CD4-positive, alpha-beta T cell (primary cell): ENCODE data around the gene KHDC1. TPM values are rescaled to one million over a fixed set of nuclear protein-coding genes. Genes with fewer than 3 reads are reported as not detected.

Experiments
- ATAC-seq: fragments of 200-7000 bp; cut with Tn5 transposase; one replicate; pipeline ENCODE4 v1.10.0; 2022; ENCODE audit warnings: mild to moderate bottlenecking; ENCODE audit not compliant: poor library complexity
- CTCF ChIA-PET: fragments of 350-600 bp; sonication (Branson Sonifier 250); formaldehyde crosslinking; loops from one replicate; lab custom pipeline; 2021; ENCODE audit warnings: antibody characterized with exemption, inconsistent platforms; lab: Charles Lee
- POLR2A ChIA-PET: fragments of 350-600 bp; sonication (Branson Sonifier 250); formaldehyde crosslinking; loops from one replicate; lab custom pipeline; 2021; ENCODE audit warnings: antibody characterized with exemption, inconsistent platforms; lab: Charles Lee
- DNase-seq, 14 experiments: peaks; one replicate each; pipeline ENCODE4 v3.0.0-alpha.2; 2013 to 2020; ENCODE audit warnings: mixed read lengths in 2 of 14
- H3K27ac ChIP-seq, 2 donors: one replicate each; pipeline versions ENCODE4 v1.5.1 to v1.7.0; 2013; ENCODE audit warnings: low read length in 2 of 2, low read depth in 1 of 2, mild to moderate bottlenecking in 1 of 2
- H3K27me3 ChIP-seq, 2 experiments: 1 replicate in 1 of 2; 2 replicates in 1 of 2; pipeline versions ENCODE4 v1.6.1 to v1.7.0; 2013; ENCODE audit warnings: low read length in 2 of 2, control low read depth in 1 of 2, mild to moderate bottlenecking in 1 of 2, moderate library complexity in 1 of 2; ENCODE audit not compliant: insufficient read depth in 2 of 2, control insufficient read depth in 1 of 2
- H3K36me3 ChIP-seq: one replicate; pipeline ENCODE4 v1.6.1; 2013; ENCODE audit warnings: low read length, control low read depth; ENCODE audit not compliant: insufficient read depth
- H3K4me1 ChIP-seq: one replicate; pipeline ENCODE4 v1.6.1; 2013; ENCODE audit warnings: low read length, control low read depth; ENCODE audit not compliant: insufficient read depth
- H3K4me3 ChIP-seq: one replicate; pipeline ENCODE4 v1.5.1; 2013; ENCODE audit warnings: mild to moderate bottlenecking, low read length, moderate library complexity
- H3K9me3 ChIP-seq, 2 experiments: 1 replicate in 1 of 2; 2 replicates in 1 of 2; pipeline versions ENCODE4 v1.6.1 to v1.7.0; 2013; ENCODE audit warnings: low read length in 2 of 2, mild to moderate bottlenecking in 2 of 2, control low read depth in 1 of 2, moderate library complexity in 1 of 2; ENCODE audit not compliant: control insufficient read depth in 1 of 2, insufficient read depth in 1 of 2
- H3K27ac Mint-ChIP-seq: one replicate; pipeline ENCODE4 v1.8.0; 2020; ENCODE audit warnings: mixed read lengths
- H3K27me3 Mint-ChIP-seq: one replicate; pipeline ENCODE4 v1.8.0; 2021; ENCODE audit warnings: mixed read lengths
- H3K36me3 Mint-ChIP-seq: one replicate; pipeline ENCODE4 v1.8.0; 2021; ENCODE audit warnings: low read depth, mixed read lengths
- H3K4me1 Mint-ChIP-seq: one replicate; pipeline ENCODE4 v1.8.0; 2021; ENCODE audit warnings: low read depth, mixed read lengths
- H3K4me3 Mint-ChIP-seq: one replicate; pipeline ENCODE4 v1.8.0; 2020; ENCODE audit warnings: mild to moderate bottlenecking, mixed read lengths
- H3K9me3 Mint-ChIP-seq: one replicate; pipeline ENCODE4 v1.8.0; 2020; ENCODE audit warnings: mixed read lengths
- CTCF ChIP-seq: fragments of 200-600 bp; IDR thresholded peaks from one replicate; pipeline ENCODE4 v1.8.0; 2022; ENCODE audit warnings: antibody characterized with exemption, mild to moderate bottlenecking
- intact Hi-C, 2 experiments: fragments of 100-400 bp; cut with DNase I in 1 of 2; cut with micrococcal nuclease in 1 of 2; formaldehyde crosslinking; loops; one replicate each; pipeline versions ENCODE4 v1.15.1 to v1.9.0; 2023 to 2025; cut with DNase I, micrococcal nuclease
- total RNA-seq, 174 experiments: library from RNA in 2 of 174; stranded (reverse) in 2 of 174; gene quantifications; one replicate each; pipeline ENCODE4 v1.2.3 and lab custom pipeline; 2021 to 2026

The KHDC1 gene
- total RNA-seq, 2 experiments from 2014 or later: 0.71 to 1.2 TPM

GRCh38 chr6:73203098-73203497 is 59.9 kb downstream of the KHDC1 start:
- Histone ChIP-seq H3K4me1 (no peaks in the 10 kb centered on the region), H3K27ac (no peak overlapping the region), H3K4me3 (no peak overlapping the region), H3K27me3 (no peaks in the 10 kb centered on the region), H3K36me3 (no peaks in the 10 kb centered on the region), H3K9me3 (peaks cover 0 to 5% of the 10 kb centered on the region in 2 experiments)
- intact Hi-C loops: no loop called here
- ChIA-PET POLR2A (no interaction called here), CTCF (no interaction called here)
- TF ChIP-seq CTCF: no peak
- no peak overlapping the region for H3K27ac Mint-ChIP-seq
- DNase-seq (no peak), ATAC-seq (no peak)
- H3K36me3 Mint-ChIP-seq: no peaks in the 10 kb centered on the region
- no peaks in the 10 kb centered on the region for H3K9me3 Mint-ChIP-seq
- H3K27me3 Mint-ChIP-seq: no peaks in the 10 kb centered on the region
- H3K4me3 Mint-ChIP-seq: no peak overlapping the region
- H3K4me1 Mint-ChIP-seq: no peaks in the 10 kb centered on the region

- Mint-ChIP-seq H3K9me3 (no peaks in the 10 kb centered on the region), H3K4me1 (no peaks in the 10 kb centered on the region), H3K36me3 (no peaks in the 10 kb centered on the region), H3K27me3 (no peaks in the 10 kb centered on the region), H3K27ac (no peak overlapping the region), H3K4me3 (no peak overlapping the region)
- ATAC-seq: no peak
- Histone ChIP-seq H3K4me1 (no peaks in the 10 kb centered on the region), H3K9me3 (no peaks in the 10 kb centered on the region), H3K27me3 (no peaks in the 10 kb centered on the region), H3K27ac (no peak overlapping the region), H3K36me3 (no peaks in the 10 kb centered on the region), H3K4me3 (no peak overlapping the region)
- CTCF ChIA-PET: no interaction called here
- no peak for TF ChIP-seq CTCF
- POLR2A ChIA-PET: interaction anchor here (0.7 kb wide), 1 partner anchor 12 kb away, joined by 3 read pairs; no protein-coding TSS in a partner anchor
- DNase-seq: no peak
- intact Hi-C loops: no loop called here
Observed at GRCh38 chr6:73200735-73201134, 62.3 kb downstream of the KHDC1 start.

- H3K27me3 Mint-ChIP-seq: no peaks in the 10 kb centered on the region
- Histone ChIP-seq H3K36me3 (no peaks in the 10 kb centered on the region), H3K4me3 (no peak overlapping the region), H3K27me3 (no peaks in the 10 kb centered on the region), H3K9me3 (no peaks in the 10 kb centered on the region), H3K27ac (no peak overlapping the region), H3K4me1 (no peaks in the 10 kb centered on the region)
- no peak overlapping the region for H3K27ac Mint-ChIP-seq
- H3K4me3 Mint-ChIP-seq: no peak overlapping the region
- H3K4me1 Mint-ChIP-seq: no peaks in the 10 kb centered on the region
- no peak for TF ChIP-seq CTCF
- POLR2A ChIA-PET: interaction anchor here (0.7 kb wide), 1 partner anchor 12 kb away, joined by 3 read pairs; no protein-coding TSS in a partner anchor
- CTCF ChIA-PET: no interaction called here
- H3K36me3 Mint-ChIP-seq: no peaks in the 10 kb centered on the region
- ATAC-seq (no peak), DNase-seq (no peak)
- intact Hi-C loops: no loop called here
- H3K9me3 Mint-ChIP-seq: no peaks in the 10 kb centered on the region
Observed at GRCh38 chr6:73200247-73200646, 62.7 kb downstream of the KHDC1 start.
